ENCODE data around the gene NFIA. TPM values are rescaled to one million over a fixed set of nuclear protein-coding genes. Genes with fewer than 3 reads are reported as not detected.

The NFIA gene
- total and polyA plus RNA-seq, 5 experiments from 2014 or later = 6.3 to 7.8 (median 7.4) TPM

GRCh38 chr1:61506944-61507500 is 424.7 kb downstream of the NFIA start:
- peaks cover 0 to 2% (median 0%) of the 10 kb centered on the region in 9 donors for H3K9me3 Mint-ChIP-seq
- H3K27me3 Mint-ChIP-seq = peaks cover 0 to 8% (median 0%) of the 10 kb centered on the region in 5 donors
- no peak overlapping the region for H3K27ac Mint-ChIP-seq
- no peak for DNase-seq
- POLR2A ChIA-PET = no interaction called here
- H3K36me3 Mint-ChIP-seq = no peaks in the 10 kb centered on the region
- H3K4me1 Mint-ChIP-seq = peaks cover 0 to 4% (median 1%) of the 10 kb centered on the region in 4 donors
- ATAC-seq = no peak
- H3K4me3 Mint-ChIP-seq = no peak overlapping the region

Data from naive thymus-derived CD8-positive, alpha-beta T cell (primary cell).